ENCODE measurements around the gene NTRK3. TPM values are rescaled to one million over a fixed set of nuclear protein-coding genes. Genes with fewer than 3 reads are reported as not detected.

Gene NTRK3
- total and polyA plus RNA-seq, 2 of the 13 experiments (the other 11 are each of a cell fraction or from before 2014, with no cell fraction given) = not detected

DNA sequence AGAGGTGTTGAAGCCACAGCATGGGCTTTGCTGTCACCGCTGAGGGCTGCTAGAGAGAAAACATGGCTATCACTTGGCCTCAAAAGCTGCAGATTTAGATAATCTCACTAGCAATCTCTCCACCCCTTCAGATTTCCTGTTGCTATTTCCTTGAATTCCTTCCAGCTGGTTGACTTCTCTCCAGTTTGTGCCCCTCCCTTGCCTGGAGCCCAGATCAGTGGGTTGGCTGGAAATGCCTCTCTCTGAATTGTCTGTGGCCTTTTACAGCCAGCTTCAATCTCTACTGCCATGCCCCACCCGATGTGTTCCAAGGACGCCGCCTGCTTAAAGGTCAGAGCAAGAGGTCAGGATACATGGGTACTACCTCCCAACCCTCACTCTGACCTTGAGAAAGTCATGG, 294.1 kb downstream of the NTRK3 start (continued):
- TF ChIP-seq, protein P1, sequence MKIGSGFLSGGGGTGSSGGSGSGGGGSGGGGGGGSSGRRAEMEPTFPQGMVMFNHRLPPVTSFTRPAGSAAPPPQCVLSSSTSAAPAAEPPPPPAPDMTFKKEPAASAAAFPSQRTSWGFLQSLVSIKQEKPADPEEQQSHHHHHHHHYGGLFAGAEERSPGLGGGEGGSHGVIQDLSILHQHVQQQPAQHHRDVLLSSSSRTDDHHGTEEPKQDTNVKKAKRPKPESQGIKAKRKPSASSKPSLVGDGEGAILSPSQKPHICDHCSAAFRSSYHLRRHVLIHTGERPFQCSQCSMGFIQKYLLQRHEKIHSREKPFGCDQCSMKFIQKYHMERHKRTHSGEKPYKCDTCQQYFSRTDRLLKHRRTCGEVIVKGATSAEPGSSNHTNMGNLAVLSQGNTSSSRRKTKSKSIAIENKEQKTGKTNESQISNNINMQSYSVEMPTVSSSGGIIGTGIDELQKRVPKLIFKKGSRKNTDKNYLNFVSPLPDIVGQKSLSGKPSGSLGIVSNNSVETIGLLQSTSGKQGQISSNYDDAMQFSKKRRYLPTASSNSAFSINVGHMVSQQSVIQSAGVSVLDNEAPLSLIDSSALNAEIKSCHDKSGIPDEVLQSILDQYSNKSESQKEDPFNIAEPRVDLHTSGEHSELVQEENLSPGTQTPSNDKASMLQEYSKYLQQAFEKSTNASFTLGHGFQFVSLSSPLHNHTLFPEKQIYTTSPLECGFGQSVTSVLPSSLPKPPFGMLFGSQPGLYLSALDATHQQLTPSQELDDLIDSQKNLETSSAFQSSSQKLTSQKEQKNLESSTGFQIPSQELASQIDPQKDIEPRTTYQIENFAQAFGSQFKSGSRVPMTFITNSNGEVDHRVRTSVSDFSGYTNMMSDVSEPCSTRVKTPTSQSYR (CRISPR knock-in tag; IDR thresholded peaks at IDR 0.05; ENCODE audit: borderline replicate concordance) = no peak
- no peak for TF ChIP-seq ZNF34 (CRISPR knock-in tag; IDR thresholded peaks at IDR 0.05; ENCODE audit: borderline replicate concordance)
- TF ChIP-seq SIX4 (CRISPR knock-in tag; IDR thresholded peaks at IDR 0.05) = no peak

DNA sequence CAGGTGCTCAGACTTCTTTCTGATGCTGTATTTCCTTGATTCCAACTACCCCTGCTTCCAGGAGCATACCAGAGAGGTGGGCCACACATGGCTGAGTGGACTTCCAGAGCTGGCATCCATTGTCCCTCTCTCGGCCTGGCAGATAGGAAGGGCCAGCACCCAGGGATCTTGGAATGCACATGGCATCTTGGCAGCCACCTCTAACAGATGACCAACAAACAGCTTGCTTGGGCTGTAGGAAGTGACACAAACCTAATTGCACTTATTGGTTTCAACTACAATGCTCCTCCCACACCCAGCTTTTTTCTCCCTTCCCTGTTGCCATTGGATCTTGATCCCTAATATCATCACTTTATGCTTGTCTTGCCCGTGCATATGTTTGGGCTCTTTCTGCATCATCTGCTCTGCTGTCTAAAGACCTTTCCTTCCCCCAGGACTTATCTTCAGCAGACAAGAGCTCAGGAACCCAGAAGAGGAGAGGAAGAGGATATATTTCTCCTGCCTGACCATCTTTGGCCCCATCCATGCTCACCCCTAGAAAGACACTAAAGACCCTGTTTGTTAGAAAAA, 294.6 kb downstream of the NTRK3 start:
- Histone ChIP-seq H4K20me1 (ENCODE audit: insufficient read depth, low read length) (no peaks in the 10 kb centered on the region), H3K79me2 (ENCODE audit: insufficient read depth, low read length) (no peaks in the 10 kb centered on the region), H3K9ac (ENCODE audit: insufficient read depth, low read depth, low read length) (no peak overlapping the region), H2AFZ (ENCODE audit: low read length) (no peak overlapping the region), H3K27me3 (ENCODE audit: control insufficient read depth in 1 of 2, insufficient read depth in 2 of 2, low read length in 2 of 2) (no peaks in the 10 kb centered on the region), H3K4me3 (replicated peaks in 1 of 3; ENCODE audit: insufficient read depth in 1 of 3, low read depth in 2 of 3, low read length in 3 of 3) (no peak overlapping the region), H3K4me1 (ENCODE audit: insufficient read depth, low read length) (no peaks in the 10 kb centered on the region), H3K4me2 (ENCODE audit: low read depth, low read length) (no peak overlapping the region), H3K9me3 (ENCODE audit: low read length) (peaks cover 5% of the 10 kb centered on the region), H3K36me3 (replicated peaks in 1 of 2; ENCODE audit: control insufficient read depth in 1 of 2, insufficient read depth in 2 of 2, low read length in 2 of 2) (no peaks in the 10 kb centered on the region), H3K27ac (ENCODE audit: extremely low read length, insufficient read depth, low read length) (no peak overlapping the region)
- FAIRE-seq = no peak
- intact Hi-C loops (cut with micrococcal nuclease; ENCODE audit: unreplicated experiment) = no loop called here
- no peak for DNase-seq (ENCODE audit: low spot score)
- 0% methylated on average over 1 of the region's 2 CpGs for WGBS (ENCODE audit: low lambda C conversion rate)
- in situ Hi-C loops (cut with HindIII; ENCODE audit: extremely low pct_ligation_motif_present, low pct_unique_long_range_greater_than_20kb) = no loop called here
- no peak for ATAC-seq
- ChIA-PET CTCF (ENCODE audit: low intra/inter-chr PET ratio, low total read pairs) (no interaction called here), POLR2A (no interaction called here)
- no TSS peak for BruUV-seq (replicated peaks)
- TF ChIP-seq HNRNPL (IDR thresholded peaks at IDR 0.05; ENCODE audit: low read depth, low read length) (no peak), ZNF460 (CRISPR knock-in tag; IDR thresholded peaks at IDR 0.05; ENCODE audit: borderline replicate concordance) (no peak), ZNF746 (CRISPR knock-in tag; IDR thresholded peaks at IDR 0.05) (no peak), MTA1 (CRISPR knock-in tag; IDR thresholded peaks at IDR 0.05; ENCODE audit: borderline replicate concordance) (no peak)
- TF ChIP-seq, protein P2, sequence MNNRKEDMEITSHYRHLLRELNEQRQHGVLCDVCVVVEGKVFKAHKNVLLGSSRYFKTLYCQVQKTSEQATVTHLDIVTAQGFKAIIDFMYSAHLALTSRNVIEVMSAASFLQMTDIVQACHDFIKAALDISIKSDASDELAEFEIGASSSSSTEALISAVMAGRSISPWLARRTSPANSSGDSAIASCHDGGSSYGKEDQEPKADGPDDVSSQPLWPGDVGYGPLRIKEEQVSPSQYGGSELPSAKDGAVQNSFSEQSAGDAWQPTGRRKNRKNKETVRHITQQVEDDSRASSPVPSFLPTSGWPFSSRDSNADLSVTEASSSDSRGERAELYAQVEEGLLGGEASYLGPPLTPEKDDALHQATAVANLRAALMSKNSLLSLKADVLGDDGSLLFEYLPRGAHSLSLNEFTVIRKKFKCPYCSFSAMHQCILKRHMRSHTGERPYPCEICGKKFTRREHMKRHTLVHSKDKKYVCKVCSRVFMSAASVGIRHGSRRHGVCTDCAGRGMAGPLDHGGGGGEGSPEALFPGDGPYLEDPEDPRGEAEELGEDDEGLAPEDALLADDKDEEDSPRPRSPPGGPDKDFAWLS (CRISPR knock-in tag; IDR thresholded peaks at IDR 0.05; ENCODE audit: borderline replicate concordance) = no peak
- TF ChIP-seq, protein P3, sequence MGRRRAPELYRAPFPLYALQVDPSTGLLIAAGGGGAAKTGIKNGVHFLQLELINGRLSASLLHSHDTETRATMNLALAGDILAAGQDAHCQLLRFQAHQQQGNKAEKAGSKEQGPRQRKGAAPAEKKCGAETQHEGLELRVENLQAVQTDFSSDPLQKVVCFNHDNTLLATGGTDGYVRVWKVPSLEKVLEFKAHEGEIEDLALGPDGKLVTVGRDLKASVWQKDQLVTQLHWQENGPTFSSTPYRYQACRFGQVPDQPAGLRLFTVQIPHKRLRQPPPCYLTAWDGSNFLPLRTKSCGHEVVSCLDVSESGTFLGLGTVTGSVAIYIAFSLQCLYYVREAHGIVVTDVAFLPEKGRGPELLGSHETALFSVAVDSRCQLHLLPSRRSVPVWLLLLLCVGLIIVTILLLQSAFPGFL (CRISPR knock-in tag; IDR thresholded peaks at IDR 0.05) = no peak
- TF ChIP-seq, protein P4, sequence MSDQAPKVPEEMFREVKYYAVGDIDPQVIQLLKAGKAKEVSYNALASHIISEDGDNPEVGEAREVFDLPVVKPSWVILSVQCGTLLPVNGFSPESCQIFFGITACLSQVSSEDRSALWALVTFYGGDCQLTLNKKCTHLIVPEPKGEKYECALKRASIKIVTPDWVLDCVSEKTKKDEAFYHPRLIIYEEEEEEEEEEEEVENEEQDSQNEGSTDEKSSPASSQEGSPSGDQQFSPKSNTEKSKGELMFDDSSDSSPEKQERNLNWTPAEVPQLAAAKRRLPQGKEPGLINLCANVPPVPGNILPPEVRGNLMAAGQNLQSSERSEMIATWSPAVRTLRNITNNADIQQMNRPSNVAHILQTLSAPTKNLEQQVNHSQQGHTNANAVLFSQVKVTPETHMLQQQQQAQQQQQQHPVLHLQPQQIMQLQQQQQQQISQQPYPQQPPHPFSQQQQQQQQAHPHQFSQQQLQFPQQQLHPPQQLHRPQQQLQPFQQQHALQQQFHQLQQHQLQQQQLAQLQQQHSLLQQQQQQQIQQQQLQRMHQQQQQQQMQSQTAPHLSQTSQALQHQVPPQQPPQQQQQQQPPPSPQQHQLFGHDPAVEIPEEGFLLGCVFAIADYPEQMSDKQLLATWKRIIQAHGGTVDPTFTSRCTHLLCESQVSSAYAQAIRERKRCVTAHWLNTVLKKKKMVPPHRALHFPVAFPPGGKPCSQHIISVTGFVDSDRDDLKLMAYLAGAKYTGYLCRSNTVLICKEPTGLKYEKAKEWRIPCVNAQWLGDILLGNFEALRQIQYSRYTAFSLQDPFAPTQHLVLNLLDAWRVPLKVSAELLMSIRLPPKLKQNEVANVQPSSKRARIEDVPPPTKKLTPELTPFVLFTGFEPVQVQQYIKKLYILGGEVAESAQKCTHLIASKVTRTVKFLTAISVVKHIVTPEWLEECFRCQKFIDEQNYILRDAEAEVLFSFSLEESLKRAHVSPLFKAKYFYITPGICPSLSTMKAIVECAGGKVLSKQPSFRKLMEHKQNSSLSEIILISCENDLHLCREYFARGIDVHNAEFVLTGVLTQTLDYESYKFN (CRISPR knock-in tag; conservative IDR thresholded peaks at IDR 0.05) = no peak
